ENCODE results near the gene SART1.

Gene SART1, protein sequence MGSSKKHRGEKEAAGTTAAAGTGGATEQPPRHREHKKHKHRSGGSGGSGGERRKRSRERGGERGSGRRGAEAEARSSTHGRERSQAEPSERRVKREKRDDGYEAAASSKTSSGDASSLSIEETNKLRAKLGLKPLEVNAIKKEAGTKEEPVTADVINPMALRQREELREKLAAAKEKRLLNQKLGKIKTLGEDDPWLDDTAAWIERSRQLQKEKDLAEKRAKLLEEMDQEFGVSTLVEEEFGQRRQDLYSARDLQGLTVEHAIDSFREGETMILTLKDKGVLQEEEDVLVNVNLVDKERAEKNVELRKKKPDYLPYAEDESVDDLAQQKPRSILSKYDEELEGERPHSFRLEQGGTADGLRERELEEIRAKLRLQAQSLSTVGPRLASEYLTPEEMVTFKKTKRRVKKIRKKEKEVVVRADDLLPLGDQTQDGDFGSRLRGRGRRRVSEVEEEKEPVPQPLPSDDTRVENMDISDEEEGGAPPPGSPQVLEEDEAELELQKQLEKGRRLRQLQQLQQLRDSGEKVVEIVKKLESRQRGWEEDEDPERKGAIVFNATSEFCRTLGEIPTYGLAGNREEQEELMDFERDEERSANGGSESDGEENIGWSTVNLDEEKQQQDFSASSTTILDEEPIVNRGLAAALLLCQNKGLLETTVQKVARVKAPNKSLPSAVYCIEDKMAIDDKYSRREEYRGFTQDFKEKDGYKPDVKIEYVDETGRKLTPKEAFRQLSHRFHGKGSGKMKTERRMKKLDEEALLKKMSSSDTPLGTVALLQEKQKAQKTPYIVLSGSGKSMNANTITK

DNA sequence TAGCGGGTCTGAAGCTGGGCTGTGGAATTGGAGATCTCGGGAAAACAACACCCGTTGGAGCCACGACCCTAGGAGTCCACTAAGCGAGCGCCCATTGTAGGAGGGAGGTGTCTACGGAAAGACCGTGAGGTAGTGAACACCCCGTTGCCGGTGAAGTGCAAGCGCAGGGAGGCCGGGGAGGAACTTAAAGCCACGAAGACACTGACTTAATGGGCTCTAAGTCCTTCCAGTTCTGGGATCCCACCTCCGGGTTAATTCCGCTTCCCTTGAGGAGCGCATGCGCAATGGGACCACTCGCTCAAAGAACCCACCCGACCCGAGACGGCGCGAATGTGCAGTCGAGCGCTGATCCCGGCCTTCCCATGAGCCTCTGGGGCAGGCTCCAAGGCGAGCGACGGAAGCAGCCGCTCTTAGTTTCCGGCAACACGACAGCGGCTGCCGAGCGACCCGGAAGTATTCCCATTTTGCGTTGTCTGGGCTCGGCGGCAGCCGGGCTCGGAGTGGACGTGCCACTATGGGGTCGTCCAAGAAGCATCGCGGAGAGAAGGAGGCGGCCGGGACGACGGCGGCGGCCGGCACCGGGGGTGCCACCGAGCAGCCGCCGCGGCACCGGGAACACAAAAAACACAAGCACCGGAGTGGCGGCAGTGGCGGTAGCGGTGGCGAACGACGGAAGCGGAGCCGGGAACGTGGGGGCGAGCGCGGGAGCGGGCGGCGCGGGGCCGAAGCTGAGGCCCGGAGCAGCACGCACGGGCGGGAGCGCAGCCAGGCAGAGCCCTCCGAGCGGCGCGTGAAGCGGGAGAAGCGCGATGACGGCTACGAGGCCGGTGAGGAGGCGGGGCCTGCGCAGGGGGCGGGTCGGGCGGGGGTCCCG, at the start of gene SART1:
TSS of gene SART1 (plus strand) at position 468 of the 874 bp plus-strand sequence. CDS start at position 515, 47 bp downstream.
- peak within 1 kb of the TSS; percentile 93 for H3K27ac ChIP-seq
- peak; percentile 51; the same call in 1 of the 2 replicates for TF ChIP-seq ZFX (IDR thresholded peaks at IDR 0.05)
- TF ChIP-seq, protein P1, sequence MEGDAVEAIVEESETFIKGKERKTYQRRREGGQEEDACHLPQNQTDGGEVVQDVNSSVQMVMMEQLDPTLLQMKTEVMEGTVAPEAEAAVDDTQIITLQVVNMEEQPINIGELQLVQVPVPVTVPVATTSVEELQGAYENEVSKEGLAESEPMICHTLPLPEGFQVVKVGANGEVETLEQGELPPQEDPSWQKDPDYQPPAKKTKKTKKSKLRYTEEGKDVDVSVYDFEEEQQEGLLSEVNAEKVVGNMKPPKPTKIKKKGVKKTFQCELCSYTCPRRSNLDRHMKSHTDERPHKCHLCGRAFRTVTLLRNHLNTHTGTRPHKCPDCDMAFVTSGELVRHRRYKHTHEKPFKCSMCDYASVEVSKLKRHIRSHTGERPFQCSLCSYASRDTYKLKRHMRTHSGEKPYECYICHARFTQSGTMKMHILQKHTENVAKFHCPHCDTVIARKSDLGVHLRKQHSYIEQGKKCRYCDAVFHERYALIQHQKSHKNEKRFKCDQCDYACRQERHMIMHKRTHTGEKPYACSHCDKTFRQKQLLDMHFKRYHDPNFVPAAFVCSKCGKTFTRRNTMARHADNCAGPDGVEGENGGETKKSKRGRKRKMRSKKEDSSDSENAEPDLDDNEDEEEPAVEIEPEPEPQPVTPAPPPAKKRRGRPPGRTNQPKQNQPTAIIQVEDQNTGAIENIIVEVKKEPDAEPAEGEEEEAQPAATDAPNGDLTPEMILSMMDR (conservative IDR thresholded peaks at IDR 0.05), result no peak

DNA sequence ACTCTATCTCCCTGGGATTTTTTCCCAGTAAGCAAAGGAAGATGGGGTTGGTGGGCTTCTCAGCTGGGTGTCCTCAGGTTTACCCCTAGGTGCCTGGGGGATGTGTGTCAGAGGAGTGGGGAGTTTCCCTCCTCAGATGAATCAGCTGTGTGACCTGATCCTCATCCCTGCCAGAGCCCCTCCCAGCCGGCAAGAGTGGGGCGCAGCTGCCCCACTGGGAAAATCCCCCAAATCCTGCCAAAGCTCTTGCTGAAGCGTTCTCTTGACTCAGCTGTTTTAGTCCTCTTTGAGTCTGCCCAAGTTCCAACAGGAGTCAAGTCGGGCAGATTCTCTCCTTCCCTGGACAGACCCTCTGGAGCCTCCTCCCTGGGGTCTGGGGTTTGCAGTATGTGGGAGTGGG, 48.7 kb upstream of the SART1 start:
- no peak overlapping the region for H3K27ac ChIP-seq
- TF ChIP-seq ZFX (IDR thresholded peaks at IDR 0.05), result no peak
- TF ChIP-seq, protein P1 (conservative IDR thresholded peaks at IDR 0.05), result no peak

DNA sequence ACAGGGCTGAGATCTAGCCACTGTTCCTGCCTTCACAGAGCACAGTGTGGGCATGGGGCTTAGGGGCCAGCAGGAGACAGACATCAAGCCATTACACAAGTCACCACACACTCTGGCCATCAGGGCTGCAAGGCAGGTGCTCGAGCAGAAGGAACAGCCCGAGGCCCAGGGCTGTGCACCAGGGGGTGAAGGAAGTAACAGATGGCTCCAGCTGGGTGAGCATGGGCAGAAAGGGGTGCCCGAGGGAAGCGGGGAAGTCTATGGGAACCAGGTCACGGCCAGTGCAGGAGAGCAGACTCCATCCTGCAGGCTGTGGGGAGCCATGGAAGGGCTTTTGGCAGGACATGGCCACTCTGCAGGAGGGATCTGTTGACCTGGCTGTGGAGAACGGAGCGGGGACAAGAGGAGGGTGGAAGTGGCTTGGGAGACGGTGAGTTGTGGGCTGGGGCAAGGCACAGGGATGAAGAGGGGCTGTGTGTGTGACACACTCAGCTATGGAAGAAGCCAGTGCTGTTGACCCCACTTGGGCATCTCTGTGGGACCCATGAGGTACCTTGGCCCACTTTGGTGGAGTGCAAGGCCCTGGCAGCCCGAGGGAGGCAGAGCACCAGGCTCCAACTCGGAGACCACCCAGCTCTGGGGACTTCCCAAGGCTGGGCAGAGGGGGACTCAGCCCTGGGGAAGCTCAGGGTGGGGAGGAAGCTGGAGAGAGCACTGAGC, 46.3 kb upstream of the SART1 start:
- no peak for TF ChIP-seq ZFX (IDR thresholded peaks at IDR 0.05)
- TF ChIP-seq, protein P1 (conservative IDR thresholded peaks at IDR 0.05), result no peak
- no peak overlapping the region for H3K27ac ChIP-seq

DNA sequence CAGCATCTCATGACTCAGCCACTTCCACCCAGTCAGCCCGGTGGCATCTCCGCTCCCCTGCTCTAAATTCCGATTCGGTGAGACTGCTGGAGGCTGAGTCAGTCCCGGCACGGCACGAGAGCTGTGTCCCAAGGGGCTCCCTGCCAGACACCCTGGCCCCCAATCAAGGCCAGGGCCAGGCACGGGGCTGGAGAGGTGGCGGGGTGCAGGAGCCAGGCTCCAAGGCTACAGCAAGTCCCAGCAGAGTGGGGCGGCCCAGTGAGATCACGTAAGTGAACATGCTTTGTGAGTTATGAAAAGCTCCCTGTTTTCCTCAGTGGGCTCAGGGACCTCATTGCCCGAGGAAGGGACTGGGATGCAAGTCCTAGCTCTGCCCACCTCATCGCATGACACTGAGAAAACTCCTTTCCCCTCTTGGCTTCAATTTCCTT, 45.7 kb upstream of the SART1 start:
- H3K27ac ChIP-seq, result no peak overlapping the region
- TF ChIP-seq, protein P1 (conservative IDR thresholded peaks at IDR 0.05), result no peak
- no peak for TF ChIP-seq ZFX (IDR thresholded peaks at IDR 0.05)

DNA sequence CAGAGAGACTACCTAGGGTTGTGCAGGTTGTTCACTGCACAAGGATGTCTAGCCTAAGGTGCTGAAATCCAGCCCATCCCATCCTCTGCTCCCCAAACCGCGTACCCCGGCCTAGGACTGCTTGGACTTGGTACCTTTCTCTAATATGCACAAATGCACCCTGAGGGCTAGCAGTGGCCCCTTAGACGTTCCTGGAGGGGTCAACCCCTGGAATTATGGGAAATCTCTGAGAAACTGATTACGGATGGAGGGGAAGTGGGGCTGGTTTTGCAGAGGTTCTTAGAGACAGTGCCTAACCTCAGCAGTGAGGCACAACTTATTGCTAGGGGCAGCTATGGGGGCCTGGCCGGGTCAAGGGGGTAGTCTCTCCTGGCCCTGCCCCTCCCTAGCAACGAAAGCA, 45.1 kb upstream of the SART1 start:
- TF ChIP-seq ZFX (IDR thresholded peaks at IDR 0.05), result no peak
- TF ChIP-seq, protein P1 (conservative IDR thresholded peaks at IDR 0.05), result no peak
- no peak overlapping the region for H3K27ac ChIP-seq

DNA sequence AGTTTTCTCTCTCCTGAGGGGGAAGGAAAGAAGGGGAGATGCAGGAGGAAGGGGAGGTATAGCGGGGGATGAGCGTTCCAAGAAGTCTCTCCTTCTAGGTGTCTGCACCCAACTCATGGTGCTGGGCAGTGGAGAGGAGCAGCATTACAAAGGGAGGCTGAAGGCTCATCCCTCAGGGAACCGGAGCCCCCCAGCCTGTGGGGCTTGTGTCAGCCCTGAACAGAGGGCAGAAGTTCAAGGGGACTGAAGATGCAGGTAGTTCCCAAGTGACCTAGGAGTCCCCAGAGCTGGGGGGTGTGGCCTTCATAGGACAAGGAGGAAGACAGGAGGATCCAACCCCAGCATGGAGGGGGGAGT, 44.5 kb upstream of the SART1 start:
- H3K27ac ChIP-seq, result no peak overlapping the region

More for the DNA sequence above, 44.5 kb upstream of the SART1 start:
- TF ChIP-seq, protein P1 (conservative IDR thresholded peaks at IDR 0.05), result no peak
- no peak for TF ChIP-seq ZFX (IDR thresholded peaks at IDR 0.05)
